HFFc6 (cell line): ENCODE data around the gene MC4R. TPM values are rescaled to one million over a fixed set of nuclear protein-coding genes. Genes with fewer than 3 reads are reported as not detected.

Experiments used
- DNase-seq: peaks from one replicate; pipeline ENCODE4 v3.0.0-alpha.2; 2018
- H3K27ac Mint-ChIP-seq: 2 replicates; pipeline ENCODE4 v1.8.0; 2020; ENCODE audit warnings: mild to moderate bottlenecking, mixed read lengths
- H3K27me3 Mint-ChIP-seq: 2 replicates; pipeline ENCODE4 v1.8.0; 2021; ENCODE audit warnings: mild to moderate bottlenecking, moderate library complexity, mixed read lengths; ENCODE audit not compliant: insufficient read depth
- H3K36me3 Mint-ChIP-seq: 2 replicates; pipeline ENCODE4 v1.8.0; 2021; ENCODE audit warnings: low read depth, mixed read lengths
- H3K4me1 Mint-ChIP-seq: 2 replicates; pipeline ENCODE4 v1.8.0; 2020; ENCODE audit warnings: low read depth, mixed read lengths
- H3K4me3 Mint-ChIP-seq: 2 replicates; pipeline ENCODE4 v1.8.0; 2020; ENCODE audit warnings: mild to moderate bottlenecking, moderate library complexity, mixed read lengths
- H3K9me3 Mint-ChIP-seq: 2 replicates; pipeline ENCODE4 v1.8.0; 2020; ENCODE audit warnings: mild to moderate bottlenecking, mixed read lengths
- total RNA-seq, 6 experiments: library from RNA; stranded (reverse); fragmentation: NEBNext Ultra II Directional; extraction: Animal tissue kit (Norgen Biotek cat#: 25700); gene quantifications; 2 replicates in 1 of 6; 3 replicates in 5 of 6; pipeline ENCODE4 v1.2.3, GENCODE V29; 2021
- TF ChIP-seq, protein P1 (sequence below): fragments of 200-600 bp; sonication (generic); IDR thresholded peaks from 2 replicates; pipeline ENCODE4 v1.5.0; 2021; ENCODE audit warnings: antibody characterized with exemption, mild to moderate bottlenecking

Gene MC4R
- total RNA-seq, 6 experiments from 2014 or later: not detected

DNA sequence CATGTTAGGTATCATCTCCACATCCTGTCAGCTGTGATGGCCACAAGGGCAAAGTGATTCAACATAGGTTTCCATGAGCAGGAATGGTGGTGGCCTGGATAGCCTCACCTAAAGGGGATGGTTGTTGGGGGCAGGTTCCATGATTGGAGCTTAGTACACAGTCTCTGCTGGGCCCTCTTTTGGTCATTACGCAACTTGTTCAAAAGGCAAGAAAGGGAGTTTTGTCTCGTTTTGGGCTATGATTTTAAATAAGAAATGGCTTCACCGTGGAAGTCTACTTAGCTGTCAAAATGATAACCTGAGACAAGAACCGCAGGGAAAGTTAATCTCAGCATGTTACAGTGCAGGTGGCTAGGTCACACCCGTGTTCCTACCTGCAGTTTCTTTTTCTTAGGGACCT lies 13.1 kb upstream of the MC4R start:
- no peak for DNase-seq
- H3K9me3 Mint-ChIP-seq: no peaks in the 10 kb centered on the region
- H3K4me3 Mint-ChIP-seq: no peak overlapping the region
- TF ChIP-seq, protein P1, sequence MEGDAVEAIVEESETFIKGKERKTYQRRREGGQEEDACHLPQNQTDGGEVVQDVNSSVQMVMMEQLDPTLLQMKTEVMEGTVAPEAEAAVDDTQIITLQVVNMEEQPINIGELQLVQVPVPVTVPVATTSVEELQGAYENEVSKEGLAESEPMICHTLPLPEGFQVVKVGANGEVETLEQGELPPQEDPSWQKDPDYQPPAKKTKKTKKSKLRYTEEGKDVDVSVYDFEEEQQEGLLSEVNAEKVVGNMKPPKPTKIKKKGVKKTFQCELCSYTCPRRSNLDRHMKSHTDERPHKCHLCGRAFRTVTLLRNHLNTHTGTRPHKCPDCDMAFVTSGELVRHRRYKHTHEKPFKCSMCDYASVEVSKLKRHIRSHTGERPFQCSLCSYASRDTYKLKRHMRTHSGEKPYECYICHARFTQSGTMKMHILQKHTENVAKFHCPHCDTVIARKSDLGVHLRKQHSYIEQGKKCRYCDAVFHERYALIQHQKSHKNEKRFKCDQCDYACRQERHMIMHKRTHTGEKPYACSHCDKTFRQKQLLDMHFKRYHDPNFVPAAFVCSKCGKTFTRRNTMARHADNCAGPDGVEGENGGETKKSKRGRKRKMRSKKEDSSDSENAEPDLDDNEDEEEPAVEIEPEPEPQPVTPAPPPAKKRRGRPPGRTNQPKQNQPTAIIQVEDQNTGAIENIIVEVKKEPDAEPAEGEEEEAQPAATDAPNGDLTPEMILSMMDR: no peak
- H3K4me1 Mint-ChIP-seq: no peaks in the 10 kb centered on the region
- H3K27me3 Mint-ChIP-seq: peaks cover 7% of the 10 kb centered on the region; the same call in 1 of the 2 replicates
- H3K27ac Mint-ChIP-seq: no peak overlapping the region
- no peaks in the 10 kb centered on the region for H3K36me3 Mint-ChIP-seq

DNA sequence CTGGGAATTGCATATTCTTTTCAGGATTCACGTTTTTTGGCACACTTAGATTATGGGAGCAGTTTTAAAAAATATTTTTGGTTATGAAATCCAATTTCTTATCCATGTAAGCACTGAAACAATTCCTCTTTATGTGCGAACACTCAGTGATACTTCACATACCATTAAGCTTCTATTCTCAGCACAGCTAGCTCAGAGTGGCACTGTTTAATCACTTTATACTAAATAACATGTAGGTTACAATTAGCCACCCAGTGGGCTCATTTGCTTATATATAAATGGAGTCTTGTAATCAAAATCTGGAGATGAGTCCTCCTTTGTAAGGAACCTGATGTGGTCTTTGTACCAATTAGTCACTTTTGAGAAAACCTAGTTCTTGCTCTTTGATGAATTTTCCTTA lies 11.3 kb upstream of the MC4R start:
- H3K27me3 Mint-ChIP-seq: peaks cover 3% of the 10 kb centered on the region
- H3K4me3 Mint-ChIP-seq: no peak overlapping the region
- no peaks in the 10 kb centered on the region for H3K4me1 Mint-ChIP-seq
- H3K27ac Mint-ChIP-seq: no peak overlapping the region
- H3K9me3 Mint-ChIP-seq: no peaks in the 10 kb centered on the region
- no peaks in the 10 kb centered on the region for H3K36me3 Mint-ChIP-seq
- DNase-seq: no peak
- TF ChIP-seq, protein P1: no peak

DNA sequence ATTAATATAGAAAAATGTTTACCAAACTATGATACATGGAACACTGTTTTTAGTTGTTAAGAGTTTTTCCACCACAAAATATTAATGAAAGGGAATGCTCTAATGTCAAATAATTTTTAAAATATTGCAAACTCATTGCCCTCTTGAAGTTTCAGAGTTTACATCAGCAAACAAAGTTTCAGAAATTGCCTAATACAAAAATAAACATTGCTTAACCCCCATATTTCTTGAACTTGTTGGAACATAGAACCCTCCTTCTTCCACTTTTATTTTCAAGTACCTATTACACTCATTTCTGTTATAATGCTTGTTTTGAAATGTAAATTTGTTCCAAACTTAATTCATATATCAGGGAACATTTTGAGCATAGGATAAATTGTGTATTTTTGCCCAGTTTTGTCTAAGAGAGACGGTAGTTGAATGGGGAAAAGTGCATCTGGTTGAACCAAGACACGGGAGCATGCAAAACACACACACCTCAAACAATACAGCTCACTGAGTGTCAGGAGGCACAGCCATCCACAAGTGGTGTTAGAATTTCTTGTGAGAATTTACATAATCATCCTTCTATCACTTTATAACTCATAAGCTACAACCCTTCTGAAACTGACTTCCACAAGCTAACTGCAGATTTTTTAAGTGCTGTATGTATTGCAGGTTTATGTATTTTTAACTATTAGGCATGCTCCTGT lies 5.3 kb upstream of the MC4R start:
- no peak overlapping the region for H3K27ac Mint-ChIP-seq
- H3K36me3 Mint-ChIP-seq: no peaks in the 10 kb centered on the region
- peaks cover 2% of the 10 kb centered on the region for H3K4me1 Mint-ChIP-seq
- no peak for DNase-seq
- no peaks in the 10 kb centered on the region for H3K9me3 Mint-ChIP-seq
- TF ChIP-seq, protein P1: no peak
- no peak overlapping the region for H3K4me3 Mint-ChIP-seq
- peaks cover 3% of the 10 kb centered on the region for H3K27me3 Mint-ChIP-seq

DNA sequence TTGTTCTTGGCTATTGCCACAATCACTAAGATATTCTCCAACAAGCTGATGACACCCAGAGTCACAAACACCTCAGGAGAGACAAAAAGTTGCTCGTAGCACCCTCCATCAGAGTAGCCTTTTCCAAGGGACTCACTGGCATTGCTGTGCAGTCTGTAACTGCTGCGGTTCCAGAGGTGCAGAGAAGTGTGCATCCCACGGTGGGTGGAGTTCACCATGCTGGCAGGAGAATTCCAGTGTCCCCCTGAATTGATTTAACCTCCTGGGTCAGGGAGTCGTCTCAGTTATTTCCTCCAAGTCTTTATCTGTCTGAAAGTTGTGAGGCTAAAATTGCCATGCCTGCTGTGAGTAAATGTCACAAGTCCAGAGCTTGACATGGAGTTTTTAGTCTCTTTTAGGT lies 443 bp downstream of the MC4R start:
- Mint-ChIP-seq H3K4me3 (peak overlapping the region; percentile 75), H3K9me3 (no peaks in the 10 kb centered on the region), H3K4me1 (peaks cover 11% of the 10 kb centered on the region), H3K27me3 (peaks cover 9% of the 10 kb centered on the region), H3K36me3 (no peaks in the 10 kb centered on the region), H3K27ac (no peak overlapping the region)
- no peak for DNase-seq
- TF ChIP-seq, protein P1: no peak

DNA sequence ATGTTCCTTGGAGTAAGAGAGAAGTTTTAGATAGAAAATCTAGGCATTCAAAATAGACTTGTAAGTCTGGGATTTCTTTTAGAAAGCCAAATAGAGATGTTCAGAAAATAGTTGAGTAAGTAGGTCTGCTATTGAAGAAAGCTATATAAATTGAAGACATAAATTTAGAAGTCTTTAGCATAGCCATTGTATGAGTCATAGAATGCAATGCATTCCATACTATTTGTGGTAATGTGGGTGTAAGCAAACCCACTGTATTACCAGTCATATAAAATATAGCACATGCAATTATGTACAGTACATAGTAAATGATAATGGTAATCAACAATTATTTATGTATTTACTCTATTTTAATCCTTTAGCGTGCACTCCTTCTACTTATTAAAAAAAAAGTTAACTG lies 14.1 kb downstream of the MC4R start:
- peaks cover 2% of the 10 kb centered on the region; the same call in 1 of the 2 replicates for H3K27me3 Mint-ChIP-seq
- DNase-seq: peak; percentile 43
- TF ChIP-seq, protein P1: no peak

More for the DNA sequence above, 14.1 kb downstream of the MC4R start:
- H3K9me3 Mint-ChIP-seq: no peaks in the 10 kb centered on the region
- H3K36me3 Mint-ChIP-seq: no peaks in the 10 kb centered on the region
- no peak overlapping the region for H3K27ac Mint-ChIP-seq
- H3K4me1 Mint-ChIP-seq: peaks cover 29% of the 10 kb centered on the region
- H3K4me3 Mint-ChIP-seq: no peak overlapping the region
